ENCODE results near the gene SOX3.

- TF ChIP-seq CTCF (IDR thresholded peaks at IDR 0.05): no peak
- no peak for TF ChIP-seq POLR2A (IDR thresholded peaks at IDR 0.05)
Measured at GRCh38 chrX:140510895-140511295, 6.0 kb upstream of the SOX3 start.

All from right lobe of liver (tissue), 4 donors.